NCI-H128 (cell line): Measurements from ENCODE around the gene AGBL3.

Experiments
- DNase-seq: peaks from one replicate; lab custom pipeline; 2025; ENCODE audit not compliant: unreplicated experiment; lab: John Stamatoyannopoulos, UW

AGBL3 gene

GRCh38 chr7:135147341-135147898 is 161.1 kb downstream of the AGBL3 start:
- no peak for DNase-seq

- no peak for DNase-seq
Measured at GRCh38 chr7:135147899-135148721, 161.8 kb downstream of the AGBL3 start, which contains the start of gene TMEM140. Gene TMEM140 (plus strand): TSS chr7:135148072. CDS start chr7:135164442, 16,370 bp downstream.

GRCh38 chr7:135150072-135150782 is 163.9 kb downstream of the AGBL3 start:
- DNase-seq = no peak

GRCh38 chr7:135151132-135151531 is 164.8 kb downstream of the AGBL3 start:
- DNase-seq = no peak

GRCh38 chr7:135151533-135151932 is 165.2 kb downstream of the AGBL3 start:
- DNase-seq = no peak

GRCh38 chr7:135152442-135152841 is 166.1 kb downstream of the AGBL3 start:
- no peak for DNase-seq

- no peak for DNase-seq
Measured at GRCh38 chr7:135154734-135155133, 168.4 kb downstream of the AGBL3 start.

GRCh38 chr7:135156290-135156689 is 170.0 kb downstream of the AGBL3 start:
- DNase-seq = no peak

GRCh38 chr7:135158141-135158655 is 171.9 kb downstream of the AGBL3 start:
- no peak for DNase-seq

GRCh38 chr7:135158874-135159273 is 172.6 kb downstream of the AGBL3 start:
- DNase-seq = no peak

- DNase-seq = no peak
Measured at GRCh38 chr7:135159359-135160085, 173.2 kb downstream of the AGBL3 start.

GRCh38 chr7:135160098-135160857 is 174.0 kb downstream of the AGBL3 start:
- no peak for DNase-seq

GRCh38 chr7:135160858-135161653 is 174.7 kb downstream of the AGBL3 start:
- no peak for DNase-seq

GRCh38 chr7:135161669-135162068 is 175.4 kb downstream of the AGBL3 start:
- DNase-seq = no peak

GRCh38 chr7:135162382-135163001 is 176.2 kb downstream of the AGBL3 start:
- DNase-seq = no peak

GRCh38 chr7:135164357-135165061 is 178.2 kb downstream of the AGBL3 start:
- no peak for DNase-seq

GRCh38 chr7:135165862-135166261 is 179.6 kb downstream of the AGBL3 start:
- DNase-seq = no peak

GRCh38 chr7:135166338-135166990 is 180.2 kb downstream of the AGBL3 start:
- DNase-seq = no peak
